Glomerular visceral epithelial cell (primary cell): ENCODE measurements around the gene FLYWCH2.
A peak's percentile ranks its signal among the peaks of the same experiment; 100 is the strongest.

Source experiments
- DNase-seq: peaks from one replicate; pipeline ENCODE4 v3.0.0-alpha.2; 2016; ENCODE audit errors: extremely low spot score

FLYWCH2 gene

GRCh38 chr16:2853531-2854073 is 29.4 kb upstream of the FLYWCH2 start:
- no peak for DNase-seq

- DNase-seq, result no peak
These were observed 28.2 kb upstream of the FLYWCH2 start for GRCh38 chr16:2854700-2855309.

- DNase-seq, result no peak
These were observed 27.5 kb upstream of the FLYWCH2 start for GRCh38 chr16:2855536-2855935.

GRCh38 chr16:2856061-2856670 is 26.8 kb upstream of the FLYWCH2 start:
- no peak for DNase-seq

- DNase-seq, result no peak
These were observed 26.1 kb upstream of the FLYWCH2 start for GRCh38 chr16:2856686-2857450.

- no peak for DNase-seq
These were observed 25.4 kb upstream of the FLYWCH2 start, which contains the start of gene PRSS22 for GRCh38 chr16:2857451-2858244. Gene PRSS22 (minus strand): TSS chr16:2858170. CDS start chr16:2858104, 66 bp downstream.

GRCh38 chr16:2858245-2859025 is 24.6 kb upstream of the FLYWCH2 start:
- DNase-seq, result no peak

- no peak for DNase-seq
These were observed 23.2 kb upstream of the FLYWCH2 start for GRCh38 chr16:2859686-2860265.

- peak; percentile 44 for DNase-seq
These were observed 22.0 kb upstream of the FLYWCH2 start for GRCh38 chr16:2860826-2861567.

- DNase-seq, result no peak
These were observed 17.4 kb upstream of the FLYWCH2 start for GRCh38 chr16:2865651-2866050.

GRCh38 chr16:2866431-2866830 is 16.6 kb upstream of the FLYWCH2 start:
- no peak for DNase-seq

GRCh38 chr16:2867661-2867986 is 15.4 kb upstream of the FLYWCH2 start:
- no peak for DNase-seq

- peak; percentile 92 for DNase-seq
These were observed 14.8 kb upstream of the FLYWCH2 start for GRCh38 chr16:2867987-2868789.

- no peak for DNase-seq
These were observed 11.1 kb upstream of the FLYWCH2 start for GRCh38 chr16:2871926-2872325.

- no peak for DNase-seq
These were observed 8.7 kb upstream of the FLYWCH2 start for GRCh38 chr16:2874032-2874911.

- peak; percentile 77 for DNase-seq
These were observed 8.1 kb upstream of the FLYWCH2 start for GRCh38 chr16:2874912-2875362.

- no peak for DNase-seq
These were observed 3.0 kb upstream of the FLYWCH2 start for GRCh38 chr16:2879854-2880508.
